SKM-1 treated with dmso at 0.1 percent for 144 hours (cell line): ENCODE data around the gene ELMOD3.
"Not testable (repeated sequence)": the region's sequence is repeated elsewhere in the genome, so short reads cannot be mapped to it uniquely, and the experiment has no call there.

Experiments used
- DNase-seq: peaks from one replicate; lab custom pipeline; 2025; ENCODE audit not compliant: unreplicated experiment; lab: John Stamatoyannopoulos, UW

Gene ELMOD3

GRCh38 chr2:85439569-85439968 lies 85.0 kb downstream of the ELMOD3 start:
- not testable (repeated sequence) for DNase-seq

- no peak for DNase-seq
These were observed 85.4 kb downstream of the ELMOD3 start for GRCh38 chr2:85439986-85440385.

- DNase-seq = no peak
These were observed 86.2 kb downstream of the ELMOD3 start for GRCh38 chr2:85440729-85441128.
